Measurements from ENCODE around the gene NOTCH1. TPM values are rescaled to one million over a fixed set of nuclear protein-coding genes. Genes with fewer than 3 reads are reported as not detected.
"Not testable (repeated sequence)": the region's sequence is repeated elsewhere in the genome, so short reads cannot be mapped to it uniquely, and the experiment has no call there.

The NOTCH1 gene
- total RNA-seq, 3 donors from 2014 or later (not counting 1 experiment from before 2014, with no cell fraction given) = 126 to 228 (median 192) TPM

DNA sequence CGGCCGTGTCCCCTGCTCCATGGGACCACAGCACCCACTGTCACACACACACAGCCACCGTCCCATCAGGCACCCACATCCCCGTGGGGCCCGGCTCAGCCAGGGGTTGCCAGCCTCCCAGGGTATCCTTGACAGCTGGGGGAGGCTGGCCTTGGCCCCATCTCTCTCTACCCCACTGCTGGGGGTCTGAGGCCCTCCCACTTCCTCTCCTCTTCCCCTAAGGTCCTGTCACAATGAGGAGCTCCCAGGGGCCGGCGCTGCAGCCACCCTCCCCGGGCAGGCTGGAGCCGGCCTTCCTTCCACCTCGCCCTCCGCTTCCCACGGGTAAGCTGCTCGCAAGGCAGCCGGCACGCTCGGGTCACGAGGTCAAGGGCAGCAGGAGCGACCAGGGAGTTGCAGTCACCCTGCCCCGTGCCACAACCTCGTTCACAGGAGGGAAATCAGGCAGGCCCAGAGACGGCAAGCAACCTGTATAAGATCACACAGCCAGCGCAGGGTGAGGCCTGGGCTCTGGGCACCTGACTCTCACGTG, 38.6 kb upstream of the NOTCH1 start:
- Histone ChIP-seq H3K36me3 (ENCODE audit: control insufficient read depth, insufficient read depth, low read length) (no peaks in the 10 kb centered on the region), H3K4me3 (ENCODE audit: low read length) (no peak overlapping the region), H3K27me3 (ENCODE audit: control insufficient read depth, insufficient read depth, low read length) (no peaks in the 10 kb centered on the region), H3K4me1 (ENCODE audit: control insufficient read depth, insufficient read depth, low read length) (peaks cover 29% of the 10 kb centered on the region), H3K27ac (ENCODE audit: low read length) (no peak overlapping the region), H3K9me3 (ENCODE audit: control insufficient read depth, insufficient read depth, low read length) (no peaks in the 10 kb centered on the region)
- no peak for ATAC-seq
- H3K27me3 Mint-ChIP-seq (ENCODE audit: low read depth in 2 of 2) = no peaks in the 10 kb centered on the region
- H3K4me3 Mint-ChIP-seq = no peak overlapping the region
- 73% methylated on average over 23 of the region's 23 CpGs for WGBS (ENCODE audit: insufficient coverage)
- TF ChIP-seq, protein P1, sequence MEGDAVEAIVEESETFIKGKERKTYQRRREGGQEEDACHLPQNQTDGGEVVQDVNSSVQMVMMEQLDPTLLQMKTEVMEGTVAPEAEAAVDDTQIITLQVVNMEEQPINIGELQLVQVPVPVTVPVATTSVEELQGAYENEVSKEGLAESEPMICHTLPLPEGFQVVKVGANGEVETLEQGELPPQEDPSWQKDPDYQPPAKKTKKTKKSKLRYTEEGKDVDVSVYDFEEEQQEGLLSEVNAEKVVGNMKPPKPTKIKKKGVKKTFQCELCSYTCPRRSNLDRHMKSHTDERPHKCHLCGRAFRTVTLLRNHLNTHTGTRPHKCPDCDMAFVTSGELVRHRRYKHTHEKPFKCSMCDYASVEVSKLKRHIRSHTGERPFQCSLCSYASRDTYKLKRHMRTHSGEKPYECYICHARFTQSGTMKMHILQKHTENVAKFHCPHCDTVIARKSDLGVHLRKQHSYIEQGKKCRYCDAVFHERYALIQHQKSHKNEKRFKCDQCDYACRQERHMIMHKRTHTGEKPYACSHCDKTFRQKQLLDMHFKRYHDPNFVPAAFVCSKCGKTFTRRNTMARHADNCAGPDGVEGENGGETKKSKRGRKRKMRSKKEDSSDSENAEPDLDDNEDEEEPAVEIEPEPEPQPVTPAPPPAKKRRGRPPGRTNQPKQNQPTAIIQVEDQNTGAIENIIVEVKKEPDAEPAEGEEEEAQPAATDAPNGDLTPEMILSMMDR (IDR thresholded peaks at IDR 0.05) = no peak
- no peak overlapping the region for H3K27ac Mint-ChIP-seq
- no peak for DNase-seq
- H3K36me3 Mint-ChIP-seq = no peaks in the 10 kb centered on the region
- peaks cover 7 to 18% of the 10 kb centered on the region in 2 donors for H3K4me1 Mint-ChIP-seq
- no peaks in the 10 kb centered on the region for H3K9me3 Mint-ChIP-seq
- intact Hi-C loops (cut with micrococcal nuclease) = no loop called here

- H3K9me3 ChIP-seq (ENCODE audit: control insufficient read depth, insufficient read depth, low read length) = no peaks in the 10 kb centered on the region
- peaks cover 24% of the 10 kb centered on the region for H3K4me1 ChIP-seq (ENCODE audit: control insufficient read depth, insufficient read depth, low read length)
- Mint-ChIP-seq H3K4me3 (no peak overlapping the region), H3K27me3 (ENCODE audit: low read depth in 2 of 2) (no peaks in the 10 kb centered on the region), H3K9me3 (no peaks in the 10 kb centered on the region), H3K27ac (no peak overlapping the region), H3K36me3 (no peaks in the 10 kb centered on the region), H3K4me1 (peaks cover 2 to 15% of the 10 kb centered on the region in 2 donors)
- WGBS (ENCODE audit: insufficient coverage) = 90% methylated on average over 11 of the region's 11 CpGs
- TF ChIP-seq, protein P1 (IDR thresholded peaks at IDR 0.05) = no peak
- no peaks in the 10 kb centered on the region for H3K36me3 ChIP-seq (ENCODE audit: control insufficient read depth, insufficient read depth, low read length)
- H3K27me3 ChIP-seq (ENCODE audit: control insufficient read depth, insufficient read depth, low read length) = no peaks in the 10 kb centered on the region
- intact Hi-C loops (cut with micrococcal nuclease) = no loop called here
- no peak overlapping the region for H3K27ac ChIP-seq (ENCODE audit: low read length)
- H3K4me3 ChIP-seq (ENCODE audit: low read length) = no peak overlapping the region
- DNase-seq = no peak
- no peak for ATAC-seq
Measured at GRCh38 chr9:136582977-136583735, 37.3 kb upstream of the NOTCH1 start.

- H3K36me3 ChIP-seq (ENCODE audit: control insufficient read depth, insufficient read depth, low read length) = no peaks in the 10 kb centered on the region
- no peak for ATAC-seq
- intact Hi-C loops (cut with micrococcal nuclease) = no loop called here
- H3K36me3 Mint-ChIP-seq = no peaks in the 10 kb centered on the region
- no peak overlapping the region for H3K4me3 Mint-ChIP-seq
- 97% methylated on average over 12 of the region's 12 CpGs for WGBS (ENCODE audit: insufficient coverage)
- H3K27ac Mint-ChIP-seq = no peak overlapping the region
- peaks cover 13% of the 10 kb centered on the region for H3K4me1 ChIP-seq (ENCODE audit: control insufficient read depth, insufficient read depth, low read length)
- peaks cover 0 to 13% of the 10 kb centered on the region in 2 donors for H3K4me1 Mint-ChIP-seq
- no peaks in the 10 kb centered on the region for H3K9me3 Mint-ChIP-seq
- H3K27me3 Mint-ChIP-seq (ENCODE audit: low read depth in 2 of 2) = no peaks in the 10 kb centered on the region
- no peak overlapping the region for H3K27ac ChIP-seq (ENCODE audit: low read length)
- no peak for DNase-seq
- H3K27me3 ChIP-seq (ENCODE audit: control insufficient read depth, insufficient read depth, low read length) = no peaks in the 10 kb centered on the region
- no peaks in the 10 kb centered on the region for H3K9me3 ChIP-seq (ENCODE audit: control insufficient read depth, insufficient read depth, low read length)
- TF ChIP-seq, protein P1 (IDR thresholded peaks at IDR 0.05) = no peak
- no peak overlapping the region for H3K4me3 ChIP-seq (ENCODE audit: low read length)
Measured at GRCh38 chr9:136581614-136582447, 36.0 kb upstream of the NOTCH1 start.

DNA sequence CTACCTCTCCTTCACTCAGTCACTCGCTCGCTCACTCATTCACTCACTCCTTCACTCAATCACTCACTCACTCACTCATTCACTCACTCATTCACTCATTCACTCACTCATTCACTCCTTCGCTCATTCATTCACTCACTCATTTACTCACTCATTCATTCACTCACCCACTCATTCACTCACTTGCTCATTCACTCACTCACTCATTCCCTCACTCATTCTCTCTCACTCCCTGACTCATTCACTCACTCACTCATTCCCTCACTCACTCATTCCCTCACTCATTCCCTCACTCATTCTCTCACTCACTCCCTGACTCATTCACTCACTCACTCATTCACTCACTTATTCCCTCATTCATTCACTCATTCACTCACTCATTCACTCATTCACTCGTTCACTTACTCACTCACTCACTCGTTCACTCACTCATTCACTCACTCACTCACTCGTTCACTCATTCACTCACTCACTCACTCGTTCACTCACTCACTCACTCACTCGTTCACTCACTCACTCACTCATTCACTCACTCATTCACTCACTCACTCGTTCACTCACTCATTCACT, 33.9 kb upstream of the NOTCH1 start:
- Mint-ChIP-seq H3K4me1 (peaks cover 5 to 18% of the 10 kb centered on the region in 2 donors), H3K27ac (peak overlapping the region in 1 of 2 donors; percentile 5)
- H3K27ac ChIP-seq (ENCODE audit: low read length); H3K36me3 ChIP-seq (ENCODE audit: control insufficient read depth, insufficient read depth, low read length); H3K27me3 ChIP-seq (ENCODE audit: control insufficient read depth, insufficient read depth, low read length); intact Hi-C loops (cut with micrococcal nuclease); H3K4me3 Mint-ChIP-seq; H3K4me3 ChIP-seq (ENCODE audit: low read length); DNase-seq; H3K36me3 Mint-ChIP-seq; H3K9me3 Mint-ChIP-seq; H3K27me3 Mint-ChIP-seq (ENCODE audit: low read depth in 2 of 2); H3K9me3 ChIP-seq (ENCODE audit: control insufficient read depth, insufficient read depth, low read length): not testable (repeated sequence)
- peaks cover 32% of the 10 kb centered on the region for H3K4me1 ChIP-seq (ENCODE audit: control insufficient read depth, insufficient read depth, low read length)
- ATAC-seq = peak in 1 of 3 donors; percentile 24
- 88% methylated on average over 4 of the region's 9 CpGs for WGBS (ENCODE audit: insufficient coverage)
